Calu3 (cell line): Measurements from ENCODE around the gene C6orf52. TPM values are rescaled to one million over a fixed set of nuclear protein-coding genes. Genes with fewer than 3 reads are reported as not detected.

Experiments used
- BruUV-seq: library from RNA; stranded (reverse); fragments of 400-500 nt; replicated peaks from 2 replicates; lab custom pipeline; 2021; lab: Mats Ljungman, UMichigan
- CTCF ChIA-PET: fragments of 300-600 bp; sonication (Branson Sonifier 250); formaldehyde crosslinking; loops from one replicate; lab custom pipeline; 2022; ENCODE audit warnings: antibody characterized with exemption; lab: Charles Lee
- DNase-seq: peaks from one replicate; pipeline ENCODE4 v3.0.0; 2022
- H3K27ac Mint-ChIP-seq: one replicate; pipeline ENCODE4 v1.8.0; 2022; ENCODE audit warnings: mixed read lengths; ENCODE audit not compliant: unreplicated experiment
- H3K27me3 Mint-ChIP-seq: one replicate; pipeline ENCODE4 v1.8.0; 2022; ENCODE audit warnings: mixed read lengths; ENCODE audit not compliant: unreplicated experiment
- H3K36me3 Mint-ChIP-seq: one replicate; pipeline ENCODE4 v1.8.0; 2022; ENCODE audit warnings: mild to moderate bottlenecking, moderate library complexity, mixed read lengths; ENCODE audit not compliant: insufficient read depth, unreplicated experiment
- H3K4me1 Mint-ChIP-seq: one replicate; pipeline ENCODE4 v1.8.0; 2022; ENCODE audit warnings: mild to moderate bottlenecking, low read depth, mixed read lengths; ENCODE audit not compliant: unreplicated experiment
- H3K4me3 Mint-ChIP-seq: one replicate; pipeline ENCODE4 v1.8.0; 2022; ENCODE audit warnings: mild to moderate bottlenecking, low read depth, moderate library complexity, mixed read lengths; ENCODE audit not compliant: unreplicated experiment
- H3K9me3 Mint-ChIP-seq: one replicate; pipeline ENCODE4 v1.8.0; 2022; ENCODE audit warnings: low read depth, mixed read lengths; ENCODE audit not compliant: unreplicated experiment
- CTCF ChIP-seq: fragments of 200-600 bp; IDR thresholded peaks from one replicate; pipeline ENCODE4 v1.8.0; 2022; ENCODE audit warnings: antibody characterized with exemption; ENCODE audit not compliant: unreplicated experiment
- intact Hi-C: fragments of 100-400 bp; cut with micrococcal nuclease; formaldehyde crosslinking; loops from one replicate; pipeline ENCODE4 v1.10.0; 2022; ENCODE audit not compliant: unreplicated experiment
- total RNA-seq: library from RNA; stranded (reverse); gene quantifications from 2 replicates; pipeline ENCODE4 v1.2.3, GENCODE V29; 2022

Gene C6orf52
- total RNA-seq, 1 experiment from 2014 or later, result not detected

- peaks cover 3% of the 10 kb centered on the region for H3K36me3 Mint-ChIP-seq
- intact Hi-C loops, result no loop called here
- no peaks in the 10 kb centered on the region for H3K9me3 Mint-ChIP-seq
- no peaks in the 10 kb centered on the region for H3K4me1 Mint-ChIP-seq
- DNase-seq, result no peak
- no peaks in the 10 kb centered on the region for H3K27me3 Mint-ChIP-seq
- CTCF ChIA-PET, result no interaction called here
- BruUV-seq, result no TSS peak
- H3K27ac Mint-ChIP-seq, result no peak overlapping the region
- TF ChIP-seq CTCF, result no peak
- H3K4me3 Mint-ChIP-seq, result no peak overlapping the region
Observed at GRCh38 chr6:10730254-10730653, 35.8 kb upstream of the C6orf52 start.

DNA sequence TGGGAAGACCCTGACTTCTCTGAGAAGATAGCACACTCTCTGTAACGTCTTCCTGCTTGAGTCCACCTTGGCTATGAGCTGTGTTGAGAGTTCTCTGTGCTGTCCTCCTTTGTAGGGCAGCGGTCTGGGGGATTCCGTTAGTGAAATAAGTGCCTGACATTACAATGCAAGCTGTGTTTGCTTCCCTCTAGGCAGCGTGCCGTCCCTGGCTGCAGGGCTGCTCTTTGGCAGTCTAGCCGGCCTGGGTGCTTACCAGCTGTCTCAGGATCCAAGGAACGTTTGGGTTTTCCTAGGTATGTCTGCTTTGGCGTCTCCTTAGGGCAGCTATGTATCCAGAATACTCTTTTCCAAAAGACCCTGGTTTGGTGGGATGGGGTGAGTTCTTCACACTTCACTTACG is 31.3 kb upstream of the C6orf52 start:
- BruUV-seq, result no TSS peak
- CTCF ChIA-PET, result no interaction called here
- no peak for TF ChIP-seq CTCF
- H3K9me3 Mint-ChIP-seq, result no peaks in the 10 kb centered on the region
- H3K27ac Mint-ChIP-seq, result no peak overlapping the region
- H3K36me3 Mint-ChIP-seq, result peaks cover 20% of the 10 kb centered on the region
- DNase-seq, result no peak
- intact Hi-C loops, result no loop called here
- no peak overlapping the region for H3K4me3 Mint-ChIP-seq
- no peaks in the 10 kb centered on the region for H3K27me3 Mint-ChIP-seq
- peaks cover 9% of the 10 kb centered on the region for H3K4me1 Mint-ChIP-seq

- BruUV-seq, result no TSS peak
- TF ChIP-seq CTCF, result no peak
- Mint-ChIP-seq H3K36me3 (peaks cover 20% of the 10 kb centered on the region), H3K4me1 (peaks cover 9% of the 10 kb centered on the region), H3K27ac (no peak overlapping the region), H3K27me3 (no peaks in the 10 kb centered on the region), H3K9me3 (no peaks in the 10 kb centered on the region), H3K4me3 (no peak overlapping the region)
- CTCF ChIA-PET, result no interaction called here
- DNase-seq, result no peak
- intact Hi-C loops, result no loop called here
Observed at GRCh38 chr6:10725044-10725443, 30.6 kb upstream of the C6orf52 start.

DNA sequence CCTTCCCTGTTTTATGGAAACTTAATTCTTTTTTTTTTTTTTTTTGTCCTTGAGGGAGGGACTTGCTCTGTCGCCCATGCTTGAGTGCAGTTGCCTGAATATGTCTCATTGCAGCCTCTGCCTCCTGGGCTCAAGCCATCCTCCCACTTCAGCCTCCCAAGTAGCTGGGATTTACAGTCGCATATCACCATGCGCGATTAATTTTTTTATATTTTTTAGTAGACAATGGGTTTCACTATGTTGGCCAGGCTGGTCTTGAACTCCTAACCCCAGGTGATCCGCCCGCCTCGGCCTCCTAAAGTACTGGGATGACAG is 29.1 kb upstream of the C6orf52 start:
- DNase-seq, result no peak
- Mint-ChIP-seq H3K27me3 (no peaks in the 10 kb centered on the region), H3K4me3 (peak overlapping the region; percentile 82), H3K4me1 (peaks cover 9% of the 10 kb centered on the region), H3K9me3 (no peaks in the 10 kb centered on the region), H3K27ac (peak overlapping the region; percentile 86), H3K36me3 (peaks cover 20% of the 10 kb centered on the region)
- BruUV-seq, result TSS peak; percentile 71
- no peak for TF ChIP-seq CTCF
- intact Hi-C loops, result no loop called here
- CTCF ChIA-PET, result no interaction called here
